ENCODE results near the gene CYB561D1.
A peak's percentile ranks its signal among the peaks of the same experiment; 100 is the strongest.

The CYB561D1 gene

DNA sequence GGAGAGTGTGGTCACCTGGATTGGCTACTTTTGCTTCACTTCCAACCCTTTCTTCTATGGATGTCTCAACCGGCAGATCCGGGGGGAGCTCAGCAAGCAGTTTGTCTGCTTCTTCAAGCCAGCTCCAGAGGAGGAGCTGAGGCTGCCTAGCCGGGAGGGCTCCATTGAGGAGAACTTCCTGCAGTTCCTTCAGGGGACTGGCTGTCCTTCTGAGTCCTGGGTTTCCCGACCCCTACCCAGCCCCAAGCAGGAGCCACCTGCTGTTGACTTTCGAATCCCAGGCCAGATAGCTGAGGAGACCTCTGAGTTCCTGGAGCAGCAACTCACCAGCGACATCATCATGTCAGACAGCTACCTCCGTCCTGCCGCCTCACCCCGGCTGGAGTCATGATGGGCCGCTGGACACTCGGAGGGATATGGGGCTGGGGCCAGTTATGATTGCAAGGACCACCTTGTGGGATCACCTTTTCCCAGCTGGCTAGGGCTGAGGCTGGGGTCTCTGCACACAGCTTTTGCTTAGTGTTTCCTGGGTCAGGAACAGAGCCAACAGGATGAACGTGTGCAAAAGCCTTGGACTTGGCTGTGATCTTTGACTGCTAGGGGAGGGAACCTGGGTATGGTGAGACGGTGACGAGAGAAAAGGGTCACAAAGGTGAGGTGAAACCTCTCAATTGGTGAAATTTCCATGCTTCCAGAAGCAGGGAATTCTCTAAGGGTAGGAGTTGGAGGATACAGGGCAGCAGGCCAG lies 50.3 kb downstream of the CYB561D1 start:
- no peaks in the 10 kb centered on the region for H3K27me3 ChIP-seq (replicated peaks; ENCODE audit: control insufficient read depth, insufficient read depth, low read length)
- H3K36me3 ChIP-seq (ENCODE audit: control insufficient read depth, insufficient read depth, low read length, severe bottlenecking): no peaks in the 10 kb centered on the region
- no peak for DNase-seq (ENCODE audit: low read depth)
- peaks cover 22% of the 10 kb centered on the region for H3K4me1 ChIP-seq (ENCODE audit: control insufficient read depth, insufficient read depth, low read length)
- H3K4me3 ChIP-seq (ENCODE audit: low read length): no peak overlapping the region
- no peaks in the 10 kb centered on the region for H3K9me3 ChIP-seq (ENCODE audit: control insufficient read depth, low read length)
- H3K9ac ChIP-seq (ENCODE audit: low read length): no peak overlapping the region

DNA sequence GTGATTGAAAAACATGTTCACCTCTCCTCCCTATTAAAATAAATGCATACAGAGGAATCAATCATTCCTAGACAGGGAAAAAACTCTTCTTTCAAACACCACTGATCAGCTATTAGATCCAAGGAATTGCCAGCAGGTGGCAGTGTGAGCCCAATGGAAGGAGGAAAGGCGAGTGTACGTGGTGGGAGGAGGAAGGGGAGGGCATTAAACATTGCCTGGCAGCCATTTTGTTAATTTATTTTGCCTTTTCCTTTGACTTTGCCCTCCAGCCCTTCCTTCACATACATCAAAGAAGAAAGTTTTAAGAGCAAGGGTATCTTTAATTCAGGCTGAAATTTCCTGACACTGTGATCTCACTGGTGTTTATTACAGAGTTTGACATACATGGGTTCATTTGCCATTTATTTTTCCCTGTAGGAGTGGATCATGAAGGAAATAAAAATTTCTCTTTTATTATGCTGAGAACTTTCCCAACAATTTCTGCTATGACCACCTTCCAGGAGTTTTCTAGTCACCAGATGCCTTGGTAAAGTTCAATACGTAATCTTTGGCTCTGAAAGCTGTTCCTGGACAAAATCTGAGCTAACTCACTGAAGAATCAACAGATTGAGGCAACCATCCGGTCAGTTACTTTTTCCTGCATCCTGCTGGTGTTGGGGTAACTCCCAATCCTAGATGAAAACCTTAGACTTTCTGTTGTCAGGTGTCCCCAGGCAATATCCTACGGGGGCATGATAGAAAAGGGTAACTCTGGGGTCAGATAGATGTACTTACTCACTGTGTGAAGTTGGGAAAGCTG lies 52.6 kb downstream of the CYB561D1 start:
- peaks cover 36% of the 10 kb centered on the region for H3K4me1 ChIP-seq (ENCODE audit: control insufficient read depth, insufficient read depth, low read length)
- H3K9me3 ChIP-seq (ENCODE audit: control insufficient read depth, low read length): no peaks in the 10 kb centered on the region
- peak overlapping the region; percentile 99 for H3K9ac ChIP-seq (ENCODE audit: low read length)
- H3K27me3 ChIP-seq (replicated peaks; ENCODE audit: control insufficient read depth, insufficient read depth, low read length): no peaks in the 10 kb centered on the region
- peak; percentile 98 for DNase-seq (ENCODE audit: low read depth)
- H3K4me3 ChIP-seq (ENCODE audit: low read length): peak overlapping the region; percentile 99
- H3K36me3 ChIP-seq (ENCODE audit: control insufficient read depth, insufficient read depth, low read length, severe bottlenecking): no peaks in the 10 kb centered on the region

DNA sequence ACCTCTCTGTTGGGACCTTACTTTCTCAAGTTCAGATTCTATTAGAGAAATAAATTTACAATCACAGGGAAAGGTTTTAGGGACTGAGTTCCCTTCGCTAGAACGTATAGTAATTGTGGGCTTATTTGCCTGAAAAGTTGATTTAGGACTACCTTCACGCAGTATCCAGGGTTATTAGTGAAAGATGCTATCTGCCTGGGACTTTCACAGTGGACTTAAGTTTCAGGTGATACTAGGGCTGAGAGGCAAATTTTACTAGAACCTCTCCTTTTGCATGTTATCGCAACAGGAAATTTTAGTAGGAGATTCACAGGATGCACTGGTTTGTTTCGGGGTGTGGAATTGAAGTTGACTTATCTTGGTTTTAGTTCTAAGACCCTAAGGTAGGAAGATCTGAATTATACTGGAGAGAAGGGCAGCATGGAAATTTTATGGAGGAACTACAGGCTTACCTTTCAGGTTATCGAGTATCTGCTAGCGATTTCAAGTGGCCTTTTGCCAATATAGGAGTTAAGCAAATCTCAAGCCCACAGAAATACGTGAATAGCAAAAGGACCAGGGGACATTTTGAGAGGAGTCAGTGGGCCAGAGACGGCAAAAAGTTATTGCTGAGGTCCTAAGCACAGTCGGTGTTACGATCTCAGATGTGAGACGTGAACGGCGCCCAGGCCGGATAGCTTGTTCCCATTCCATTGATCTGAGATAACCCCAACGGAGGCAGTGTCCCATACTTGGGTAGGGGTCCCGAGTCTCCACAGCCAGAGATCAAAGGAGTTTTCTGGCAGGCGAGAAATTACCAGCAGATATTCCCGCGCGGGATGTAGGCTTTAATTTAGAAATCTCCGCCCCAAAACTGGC lies 53.8 kb downstream of the CYB561D1 start:
- peak; percentile 63 for DNase-seq (ENCODE audit: low read depth)
- H3K4me1 ChIP-seq (ENCODE audit: control insufficient read depth, insufficient read depth, low read length): peaks cover 32% of the 10 kb centered on the region
- peak overlapping the region; percentile 99 for H3K9ac ChIP-seq (ENCODE audit: low read length)
- H3K36me3 ChIP-seq (ENCODE audit: control insufficient read depth, insufficient read depth, low read length, severe bottlenecking): no peaks in the 10 kb centered on the region
- H3K9me3 ChIP-seq (ENCODE audit: control insufficient read depth, low read length): no peaks in the 10 kb centered on the region
- H3K4me3 ChIP-seq (ENCODE audit: low read length): peak overlapping the region; percentile 99
- no peaks in the 10 kb centered on the region for H3K27me3 ChIP-seq (replicated peaks; ENCODE audit: control insufficient read depth, insufficient read depth, low read length)

GRCh38 chr1:109548321-109549267 lies 54.7 kb downstream of the CYB561D1 start, which contains the start of gene GNAI3:
Gene GNAI3 (plus strand): TSS chr1:109548615. CDS start chr1:109548721, 106 bp downstream.
- H3K9ac ChIP-seq (ENCODE audit: low read length): peak within 1 kb of the TSS; percentile 99
- H3K27me3 ChIP-seq (replicated peaks; ENCODE audit: control insufficient read depth, insufficient read depth, low read length): no peaks in the 10 kb centered on the region
- peak within 1 kb of the TSS; percentile 99 for H3K4me3 ChIP-seq (ENCODE audit: low read length)
- no peaks in the 10 kb centered on the region for H3K9me3 ChIP-seq (ENCODE audit: control insufficient read depth, low read length)
- no peaks in the 10 kb centered on the region for H3K36me3 ChIP-seq (ENCODE audit: control insufficient read depth, insufficient read depth, low read length, severe bottlenecking)
- peaks cover 32% of the 10 kb centered on the region for H3K4me1 ChIP-seq (ENCODE audit: control insufficient read depth, insufficient read depth, low read length)
- peak; percentile 98 for DNase-seq (ENCODE audit: low read depth)

Measured in adipocyte (in vitro differentiated cells).